Measurements from ENCODE around the gene KDM6A.
"Not testable (repeated sequence)": the region's sequence is repeated elsewhere in the genome, so short reads cannot be mapped to it uniquely, and the experiment has no call there.

KDM6A gene

DNA sequence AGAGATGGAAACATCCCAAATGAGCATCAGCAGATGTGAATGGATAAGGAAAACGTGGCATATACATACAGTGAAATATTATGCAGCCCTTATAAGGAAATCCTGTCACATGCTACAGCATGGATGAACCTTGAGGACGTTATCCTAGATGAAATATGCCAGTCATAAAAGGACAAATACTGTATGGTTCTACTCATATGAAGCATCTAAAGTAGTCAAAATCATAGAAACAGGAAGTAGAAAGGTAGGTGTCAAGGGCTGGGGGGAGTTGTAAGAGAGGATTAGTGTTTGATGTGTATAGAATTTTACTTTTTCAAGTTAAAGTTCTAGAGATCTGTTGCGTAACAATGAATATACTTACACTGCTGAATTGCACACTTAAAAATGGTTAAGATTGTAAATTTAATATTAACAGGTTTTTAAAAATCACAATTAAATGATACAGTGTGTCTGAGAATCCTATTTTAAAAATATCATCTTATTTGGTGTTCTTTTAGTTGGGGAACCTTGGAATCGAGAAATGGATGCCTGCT is 58.5 kb downstream of the KDM6A start:
- DNase-seq = no peak

DNA sequence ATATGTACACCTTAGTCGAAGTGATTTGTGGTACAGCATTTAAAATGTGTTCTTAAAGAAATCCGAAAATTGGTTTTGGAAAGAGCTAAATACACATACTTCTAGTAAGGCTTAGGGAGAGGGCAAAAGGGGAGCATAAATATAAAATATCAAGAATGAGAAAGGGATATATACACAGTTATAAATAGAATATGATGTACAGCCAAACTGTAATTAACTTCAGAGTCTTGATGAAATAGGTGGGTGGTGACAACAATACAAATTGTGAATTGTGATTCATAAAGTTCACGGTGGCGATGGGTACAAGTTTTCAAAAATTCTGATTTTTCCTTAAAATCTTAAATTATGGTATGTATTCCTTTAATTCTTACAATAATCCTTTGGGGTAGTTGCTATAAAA is 62.2 kb downstream of the KDM6A start:
- DNase-seq = no peak

DNA sequence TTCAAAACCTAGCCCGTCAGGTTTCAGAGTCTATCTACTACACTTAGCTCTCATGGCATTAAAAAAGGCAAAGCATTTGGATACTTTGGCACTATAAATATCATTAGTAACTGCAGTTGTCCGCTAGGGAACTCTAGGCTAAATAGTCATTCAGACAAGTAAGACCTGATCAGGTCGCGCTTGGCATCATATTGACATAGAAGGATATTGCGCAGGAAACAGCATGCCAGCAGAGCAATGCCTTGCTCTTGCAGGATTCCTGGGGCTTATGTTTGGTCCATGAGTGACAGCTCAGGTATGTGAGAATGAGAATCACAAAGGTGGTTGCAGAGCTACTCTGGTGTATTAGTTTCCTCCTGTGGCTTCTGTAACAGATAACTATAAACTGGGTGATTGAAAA is 62.7 kb downstream of the KDM6A start:
- no peak for DNase-seq

DNA sequence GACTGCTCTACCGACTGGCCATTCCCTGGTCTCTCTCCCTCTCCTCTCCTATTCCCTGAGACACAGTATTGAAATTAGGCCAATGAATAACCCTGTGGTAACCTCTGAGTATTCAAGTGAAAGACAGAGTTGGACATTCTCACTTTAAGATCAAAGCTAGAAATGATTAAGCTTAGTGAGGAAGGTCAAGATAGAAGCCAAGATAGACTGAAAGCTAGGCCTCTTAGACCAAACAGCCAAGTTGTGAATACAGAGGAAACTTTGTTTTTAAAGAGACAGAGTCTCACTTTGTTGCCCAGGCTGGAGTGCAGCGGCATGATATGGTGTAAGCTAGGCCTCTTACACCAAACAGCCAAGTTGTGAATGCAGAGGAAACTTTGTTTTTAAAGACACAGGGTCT is 64.6 kb downstream of the KDM6A start:
- DNase-seq = no peak

DNA sequence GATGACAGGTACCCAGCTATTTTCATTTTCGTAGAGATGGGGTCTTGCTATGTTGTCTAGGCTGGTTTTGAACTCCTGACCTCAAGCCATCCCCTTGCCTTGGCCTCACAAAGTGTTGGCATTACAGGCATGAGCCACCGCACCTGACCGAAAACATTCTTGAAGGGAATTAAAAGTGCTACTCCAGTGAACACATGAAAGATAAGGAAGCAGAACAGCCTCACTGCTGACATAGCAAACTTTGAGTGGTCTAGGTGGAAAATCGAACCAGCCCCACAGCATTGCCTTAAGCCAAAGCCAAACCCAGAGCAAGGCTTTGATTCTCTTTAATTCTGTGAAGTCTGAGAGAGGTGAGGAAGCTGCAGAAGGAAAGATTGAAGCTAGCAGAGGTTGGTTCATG is 65.1 kb downstream of the KDM6A start:
- DNase-seq = no peak

DNA sequence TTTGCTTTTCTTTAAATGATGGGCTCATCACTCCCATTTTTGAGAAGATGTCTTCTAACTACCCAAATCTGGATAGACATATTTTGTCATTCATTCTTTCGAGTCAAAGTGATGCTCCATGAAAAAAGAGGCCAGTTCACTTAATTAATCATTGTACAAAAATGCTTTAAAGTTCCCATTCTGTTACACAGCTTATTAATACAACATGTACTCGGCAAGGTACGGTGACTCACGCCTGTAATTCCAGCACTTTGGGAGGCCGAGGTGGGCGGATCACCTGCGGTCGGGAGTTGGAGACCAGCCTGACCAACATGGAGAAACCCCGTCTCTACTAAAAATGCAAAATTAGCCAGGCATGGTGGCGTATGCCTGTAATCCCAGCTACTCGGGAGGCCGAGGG is 67.6 kb downstream of the KDM6A start:
- DNase-seq = not testable (repeated sequence)

DNA sequence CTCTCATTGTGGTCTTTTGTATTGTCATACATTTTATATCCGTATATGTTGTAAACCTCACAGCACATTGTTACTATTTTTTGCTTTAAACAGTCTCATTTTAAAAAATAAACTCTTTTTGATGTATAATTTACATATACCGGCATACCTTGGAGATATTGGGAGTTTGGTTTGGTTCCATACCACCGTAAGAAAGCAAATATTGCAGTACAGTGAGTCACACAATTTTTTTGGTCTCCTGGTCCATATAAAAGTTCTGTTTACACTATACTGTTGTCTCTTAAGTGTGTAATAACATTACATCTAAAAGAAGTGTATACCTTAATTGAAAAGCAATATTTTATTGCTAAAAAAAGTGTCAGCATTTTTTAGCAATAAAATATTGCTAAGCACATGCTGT is 70.0 kb downstream of the KDM6A start:
- no peak for DNase-seq

DNA sequence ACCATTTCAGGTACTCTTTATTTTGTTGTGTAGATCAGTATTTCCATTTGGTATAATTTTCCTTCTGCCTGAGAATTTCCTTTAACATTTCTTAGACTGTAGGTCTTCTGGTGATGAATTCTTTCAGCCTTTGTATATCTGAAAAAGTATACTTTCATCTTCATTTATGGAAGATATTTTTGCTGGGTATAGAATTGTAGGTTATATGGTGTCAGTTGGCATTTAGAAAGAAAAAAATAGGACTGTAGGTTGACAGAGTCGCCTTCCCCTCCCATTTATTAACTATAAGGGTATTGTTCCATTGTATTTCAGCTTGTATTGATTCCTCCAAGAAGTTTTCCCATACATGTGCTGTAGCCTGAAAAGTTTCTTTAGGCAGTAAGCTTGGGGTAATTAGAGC is 71.9 kb downstream of the KDM6A start:
- DNase-seq = no peak

DNA sequence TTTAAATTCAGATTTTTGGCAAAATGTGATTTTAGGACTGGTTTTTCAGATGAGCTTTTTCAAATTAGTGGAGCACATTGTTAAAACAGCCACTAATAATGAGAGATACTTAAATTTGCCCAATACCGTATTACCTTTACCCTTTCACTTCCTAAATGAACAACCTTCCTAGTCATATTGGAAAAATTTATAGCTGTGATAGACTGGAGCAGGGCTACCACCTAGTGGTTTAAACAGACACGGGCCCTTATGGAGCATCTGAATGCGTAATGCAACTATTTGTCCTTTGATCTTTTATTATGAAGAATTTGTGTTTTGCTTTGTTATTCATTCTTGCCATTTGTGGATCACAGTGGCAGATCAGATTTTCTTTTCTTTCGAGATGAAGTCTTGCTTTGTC is 72.7 kb downstream of the KDM6A start:
- no peak for DNase-seq

DNA sequence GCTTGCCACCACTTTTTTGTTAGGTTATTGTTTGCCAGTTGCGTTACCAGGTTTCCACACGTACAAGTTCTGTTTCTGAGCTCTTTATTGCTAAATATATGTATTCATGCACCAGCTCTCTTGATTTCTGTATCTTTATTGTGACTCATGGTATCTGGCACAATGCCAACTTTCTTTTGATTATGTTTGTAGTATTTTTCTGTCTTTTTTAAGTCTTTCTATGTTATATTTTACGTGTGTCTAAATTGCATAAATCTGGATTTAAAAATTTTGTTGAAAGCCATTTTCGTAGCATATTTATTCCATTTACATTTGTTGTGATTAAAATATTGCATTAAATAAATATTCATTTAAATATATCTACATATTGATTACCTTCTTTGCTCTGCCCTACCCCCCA is 73.8 kb downstream of the KDM6A start:
- no peak for DNase-seq

DNA sequence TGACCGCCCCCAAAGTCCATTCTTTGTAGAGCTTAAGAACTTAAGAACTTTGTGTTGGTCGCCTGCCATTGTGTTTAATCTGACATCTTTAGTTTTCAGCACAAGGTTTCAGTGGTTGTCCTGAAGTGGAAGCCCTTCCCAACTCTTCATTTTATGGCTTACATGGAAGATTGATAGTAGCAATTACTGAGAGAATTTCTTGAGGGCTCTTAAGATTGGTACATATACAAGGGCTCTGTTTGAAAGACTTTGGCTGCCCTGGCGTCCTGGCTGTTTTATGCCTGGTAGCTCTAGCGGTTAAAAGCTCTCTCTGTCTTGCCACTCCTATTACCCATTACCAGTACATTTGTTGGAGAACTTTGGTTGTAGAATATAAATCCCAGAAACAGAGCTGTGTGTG is 75.0 kb downstream of the KDM6A start:
- no peak for DNase-seq

DNA sequence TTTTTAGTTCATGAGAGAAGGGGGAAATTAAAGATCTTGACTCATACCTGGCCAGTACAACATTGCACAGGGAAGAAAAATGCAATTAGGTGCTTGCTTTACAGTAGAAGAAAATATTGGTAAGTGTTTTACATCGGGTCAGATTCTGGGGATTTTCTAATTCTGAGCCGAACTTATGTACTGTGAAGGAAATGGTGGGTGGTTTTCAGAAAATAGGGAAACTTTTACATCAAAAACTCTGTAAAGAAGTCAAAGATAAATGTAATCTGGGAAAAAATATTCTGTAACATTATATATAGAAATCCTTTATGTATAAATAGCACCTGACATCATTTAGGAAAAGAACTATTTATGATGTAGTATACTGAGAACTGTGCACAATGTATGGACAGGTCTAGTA is 75.4 kb downstream of the KDM6A start:
- no peak for DNase-seq

DNA sequence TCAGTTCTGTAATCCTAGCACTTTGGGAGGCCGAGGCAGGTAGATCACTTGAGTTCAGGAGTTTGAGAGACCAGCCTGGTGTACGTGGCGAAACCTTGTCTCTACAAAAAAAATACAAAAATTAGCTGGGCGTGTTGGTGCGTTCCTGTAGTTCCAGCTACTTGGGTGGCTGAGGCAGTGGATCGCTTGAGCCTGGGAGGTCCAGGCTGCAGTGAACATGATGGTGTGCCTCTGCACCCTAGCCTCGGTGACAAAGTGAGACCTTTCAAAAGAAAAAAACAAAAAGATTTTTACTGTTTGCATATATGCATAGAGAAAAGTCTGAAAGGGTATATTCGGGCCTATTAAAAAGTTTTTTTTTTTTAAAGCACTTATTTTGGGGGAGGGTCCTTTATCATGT is 76.1 kb downstream of the KDM6A start:
- DNase-seq = no peak

DNA sequence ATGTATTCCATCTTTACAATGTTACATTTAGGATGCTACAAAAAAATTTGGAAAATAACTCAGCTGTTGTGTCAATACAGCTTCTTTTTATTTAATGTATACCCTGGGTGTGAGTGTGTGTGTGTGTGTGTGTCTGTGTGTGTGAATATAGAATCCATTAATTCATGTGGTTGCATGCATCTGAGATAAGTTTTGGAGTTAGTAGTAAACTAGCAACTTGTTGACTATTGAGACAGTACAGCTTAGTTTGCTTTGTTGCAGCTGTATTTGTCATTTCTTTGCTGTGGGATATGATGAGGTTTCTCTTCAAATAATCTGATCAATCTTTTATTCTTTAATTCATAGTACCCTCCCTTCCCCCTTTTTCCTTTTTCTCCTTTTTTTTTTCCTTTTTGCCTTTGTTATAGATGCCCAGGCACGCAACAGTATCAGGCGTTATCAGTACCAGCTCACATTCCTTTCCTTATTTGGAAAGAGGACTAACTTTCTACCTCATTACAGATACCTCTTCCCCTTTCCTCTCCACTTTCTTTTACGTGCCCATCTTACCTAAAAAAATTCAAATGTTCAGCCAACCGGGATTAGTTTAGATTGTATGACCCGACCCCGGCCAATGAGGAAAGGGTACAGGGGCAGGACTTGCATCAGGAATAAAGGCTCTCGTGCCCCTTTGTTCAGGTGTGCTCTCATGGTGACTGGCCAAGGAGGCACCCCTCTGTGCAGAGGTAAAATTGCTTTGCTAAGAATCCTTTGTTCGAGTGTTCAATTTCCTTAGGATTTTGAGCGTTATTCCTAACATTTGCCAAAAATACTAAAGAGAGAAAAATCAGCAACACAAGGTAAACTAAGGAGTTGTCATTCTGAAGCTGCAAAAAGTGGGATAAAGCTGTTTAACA is 77.7 kb downstream of the KDM6A start:
- DNase-seq = not testable (repeated sequence)

DNA sequence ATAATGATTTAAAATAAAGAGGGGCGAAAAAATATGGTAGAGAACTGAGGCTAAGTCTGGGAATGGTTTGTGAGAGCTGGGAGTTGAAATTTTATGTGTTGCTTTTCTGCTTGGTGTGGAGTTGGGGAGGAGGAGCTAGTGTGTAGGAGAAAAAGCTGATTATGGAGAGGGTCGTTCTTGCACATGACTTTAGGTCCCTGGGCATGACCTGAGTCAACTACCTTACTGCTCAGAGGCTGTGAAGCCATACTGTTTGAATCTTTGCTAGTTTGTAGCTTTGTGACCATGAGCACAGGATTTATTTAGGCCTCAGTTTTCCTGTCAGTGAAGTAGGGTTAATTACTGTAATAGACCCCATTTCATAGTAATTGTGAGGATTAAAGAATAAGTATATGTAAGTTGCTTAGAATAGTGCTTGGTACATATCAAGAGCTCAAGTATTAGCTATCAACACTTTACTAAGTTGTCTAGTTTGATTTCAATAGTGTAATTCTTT is 78.6 kb downstream of the KDM6A start:
- DNase-seq = no peak

DNA sequence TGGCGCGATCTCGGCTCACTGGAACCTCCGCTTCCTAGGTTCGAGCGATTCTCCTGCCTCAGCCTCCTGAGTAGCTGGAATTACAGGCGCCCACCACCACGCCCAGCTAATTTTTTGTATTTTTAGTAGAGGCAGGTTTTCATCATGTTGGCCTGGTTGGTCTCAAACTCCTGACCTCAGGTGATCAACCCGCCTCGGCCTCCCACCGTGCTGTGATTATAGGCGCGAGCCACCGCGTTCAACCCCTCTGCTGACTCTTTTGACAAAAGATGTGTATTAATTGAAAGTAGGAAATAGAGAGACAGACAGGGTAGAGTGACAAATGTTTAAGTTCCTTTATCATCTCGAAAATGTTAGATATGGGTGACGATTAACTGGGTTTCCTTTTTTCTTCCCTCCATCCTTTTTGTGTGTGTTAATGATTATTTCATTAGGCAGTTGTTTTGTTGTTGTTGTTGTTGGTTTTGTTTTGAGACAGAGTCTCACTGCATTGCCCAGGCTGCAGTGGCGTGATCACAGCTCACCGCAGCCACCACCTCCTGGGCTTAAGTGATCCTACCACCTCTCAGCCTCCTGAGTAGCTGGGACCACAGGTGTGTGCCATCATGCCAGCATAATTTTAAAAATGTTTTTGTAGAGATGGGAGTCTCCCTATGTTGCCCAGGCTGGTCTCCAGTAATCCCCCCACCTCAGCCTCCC is 79.5 kb downstream of the KDM6A start:
- no peak for DNase-seq

DNA sequence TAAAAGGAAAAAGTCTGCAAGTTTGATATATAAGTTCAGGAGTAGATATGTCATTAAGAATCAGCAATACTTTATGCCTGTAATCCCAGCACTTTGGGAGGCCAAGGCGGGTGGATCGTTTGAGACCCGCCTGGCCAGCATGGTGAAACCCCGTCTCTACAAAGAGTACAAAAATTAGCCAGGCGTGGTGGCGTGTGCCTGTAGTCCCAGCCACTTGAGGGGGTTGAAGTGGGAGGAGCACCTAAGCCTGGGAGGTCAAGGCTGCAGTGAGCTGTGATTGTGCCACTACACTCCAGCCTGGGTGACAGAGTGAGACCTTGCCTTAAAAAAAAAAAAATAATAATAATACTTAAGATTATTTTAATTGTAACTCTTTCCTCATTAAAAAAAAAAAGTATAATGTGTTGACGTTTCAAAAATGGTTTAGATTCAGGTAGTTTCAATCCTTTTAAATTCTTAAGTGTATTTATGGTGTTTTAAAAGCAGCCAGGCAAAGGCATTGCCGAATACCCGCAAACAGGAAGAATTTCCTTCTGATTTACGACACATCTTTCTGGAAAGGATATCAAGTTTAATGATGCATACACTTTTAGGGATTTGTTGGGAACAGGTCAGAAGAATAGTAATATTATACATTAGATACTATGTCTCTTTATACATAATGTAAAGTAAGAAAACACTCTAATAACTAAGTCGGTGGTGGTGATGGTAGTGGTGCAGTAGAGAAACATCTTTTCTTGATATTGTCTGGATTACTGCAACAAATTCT is 80.9 kb downstream of the KDM6A start:
- no peak for DNase-seq

DNA sequence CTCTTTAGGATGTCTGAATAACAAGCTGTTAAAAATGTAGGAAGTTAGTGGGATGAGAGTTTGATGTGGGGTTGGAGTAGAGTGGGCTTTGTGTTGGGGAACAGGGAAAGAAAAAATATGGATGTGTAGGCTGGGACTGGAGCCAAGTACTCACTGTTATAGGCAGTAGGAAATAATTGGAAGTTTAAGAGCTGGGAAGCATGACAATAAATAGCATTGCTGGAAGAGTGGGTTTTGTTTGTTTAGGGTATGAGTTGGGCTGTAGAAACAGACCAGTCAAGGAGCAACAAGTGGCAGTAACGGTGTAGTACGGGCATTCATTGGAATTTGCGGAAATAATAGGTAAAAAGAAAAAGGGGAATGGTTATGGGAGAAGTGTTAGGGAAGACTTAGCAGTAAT is 81.6 kb downstream of the KDM6A start:
- DNase-seq = no peak

DNA sequence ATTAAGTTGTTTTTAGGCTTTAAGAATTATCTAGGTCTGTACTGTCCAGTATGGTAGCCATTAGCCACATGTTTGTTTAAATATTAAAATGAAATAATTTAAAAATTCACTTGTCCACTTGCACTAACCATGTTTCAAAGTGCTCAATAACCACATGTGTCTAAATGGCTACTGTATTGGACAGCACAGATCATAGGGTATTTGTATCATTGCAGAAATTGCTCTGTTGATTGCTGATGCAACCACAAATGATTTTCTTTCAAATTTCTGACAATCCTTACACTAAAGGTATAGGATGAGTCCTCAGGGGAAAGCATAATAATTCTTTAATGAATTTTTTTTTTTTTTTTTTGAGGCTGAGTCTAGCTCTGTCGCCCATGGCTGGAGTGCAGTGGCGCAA is 84.9 kb downstream of the KDM6A start:
- no peak for DNase-seq

DNA sequence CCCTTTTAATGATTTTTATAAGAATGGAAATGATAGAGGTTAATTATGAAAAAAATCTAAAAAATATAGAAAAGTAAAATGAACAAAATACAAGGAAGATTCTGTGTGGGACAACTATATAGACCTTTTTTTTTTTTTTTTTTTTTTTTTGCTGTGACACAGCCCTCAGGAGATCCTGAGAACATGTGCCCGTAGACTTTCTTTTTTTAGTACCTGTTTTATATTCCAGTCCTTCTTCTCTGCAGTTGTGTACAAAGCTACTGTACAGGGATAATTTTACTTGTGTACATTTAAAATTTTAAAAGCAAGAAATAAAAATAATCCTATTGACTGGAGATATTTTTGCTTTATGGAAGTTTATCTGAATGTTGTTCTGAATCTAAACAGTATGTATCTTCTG is 85.5 kb downstream of the KDM6A start:
- DNase-seq = no peak

DNA sequence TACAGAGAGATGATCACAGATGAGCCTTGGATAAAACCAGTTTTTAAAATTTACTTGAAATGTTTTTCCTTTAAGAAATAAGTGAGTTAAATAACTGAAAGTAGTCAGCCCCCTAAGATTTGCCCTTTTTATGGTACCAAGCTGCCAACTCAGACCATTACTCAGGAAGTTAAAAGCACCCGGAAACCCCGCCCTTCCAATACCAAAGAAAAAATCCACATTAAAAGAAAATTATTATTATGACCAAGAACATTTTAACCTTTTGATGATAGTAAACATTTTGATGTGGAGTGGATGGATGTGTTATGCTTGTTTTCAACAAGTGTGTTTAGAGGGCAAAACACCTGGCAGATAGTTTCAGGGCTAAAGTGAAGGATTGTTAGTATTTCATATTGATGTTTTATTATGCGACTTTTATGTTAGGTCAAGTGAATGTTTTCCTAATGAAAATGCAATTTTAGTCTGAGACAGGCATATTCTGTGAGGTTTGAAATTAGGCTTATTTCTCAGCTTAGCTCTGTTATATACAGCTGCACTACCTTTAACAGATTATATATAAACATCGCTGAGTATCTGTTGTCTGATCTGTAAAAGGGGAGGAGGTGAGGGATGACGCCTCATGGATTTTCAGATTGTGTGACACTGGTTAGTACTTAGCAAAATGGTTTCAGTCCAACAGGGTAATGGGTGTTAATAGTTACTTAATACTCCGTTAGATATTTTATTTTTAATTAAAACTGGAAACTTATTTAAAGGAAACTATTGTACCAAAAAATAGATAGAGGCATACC is 89.0 kb downstream of the KDM6A start:
- DNase-seq = no peak

DNA sequence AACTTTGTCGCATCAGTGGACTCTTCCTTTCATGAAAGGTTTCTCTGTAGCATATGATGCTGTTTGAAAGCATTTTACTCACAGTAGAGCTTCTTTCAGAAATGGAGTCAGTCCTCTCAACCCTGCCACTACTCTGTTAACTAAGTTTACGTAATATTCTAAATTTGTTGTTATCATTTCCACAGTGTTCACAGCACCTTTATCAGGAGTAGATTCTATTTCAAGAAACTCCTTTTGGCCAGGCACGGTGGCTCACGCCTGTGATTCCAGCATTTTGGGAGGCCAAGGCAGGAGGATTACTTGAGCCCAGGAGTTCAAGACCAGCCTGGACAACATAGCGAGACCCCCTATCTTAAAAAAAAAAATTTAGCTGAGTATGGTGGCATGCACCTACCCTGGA is 90.0 kb downstream of the KDM6A start:
- no peak for DNase-seq

DNA sequence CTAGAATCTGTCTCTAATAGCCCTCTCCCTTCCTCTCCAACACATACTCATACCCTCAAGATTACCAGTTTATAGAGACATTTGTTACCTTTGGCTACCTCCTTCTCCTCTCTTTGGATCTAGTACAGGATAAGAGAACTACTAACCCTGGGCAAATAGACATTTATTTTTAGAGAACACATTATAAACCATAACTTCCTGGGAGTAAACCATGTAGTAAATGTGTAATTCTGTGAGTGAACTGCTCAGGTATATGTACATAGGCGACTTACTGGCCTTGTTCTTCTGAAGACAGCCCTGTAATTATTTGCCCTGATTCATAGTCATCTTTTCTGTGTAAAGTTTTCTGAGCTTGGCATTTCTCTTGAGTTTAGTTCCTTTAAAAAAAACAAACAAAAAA is 94.2 kb downstream of the KDM6A start:
- no peak for DNase-seq
